ENCODE results near the gene PDZD7. TPM values are rescaled to one million over a fixed set of nuclear protein-coding genes. Genes with fewer than 3 reads are reported as not detected.

Gene PDZD7
- total RNA-seq, 1 experiment from 2014 or later, result 0.30 TPM

- no peak for TF ChIP-seq CTCF (conservative IDR thresholded peaks at IDR 0.05; ENCODE audit: low read depth, low read length)
- TF ChIP-seq EZH2 (IDR thresholded peaks at IDR 0.05; ENCODE audit: borderline replicate concordance, low read depth, low read length, poor library complexity, severe bottlenecking), result no peak
- no peak for DNase-seq (ENCODE audit: low spot score)
- ChIA-PET CTCF (interaction anchor here (0.6 to 2.2 kb wide), 6 partner anchors 17 to 149 kb away, joined by 4 to 13 read pairs (median 4); partner anchors contain the start of genes PDZD7, SEMA4G and SFXN3), POLR2A (ENCODE audit: low non-redundant PET) (no interaction called here)
- no peaks in the 10 kb centered on the region for H3K36me3 ChIP-seq (ENCODE audit: insufficient read depth, low read length, poor library complexity, severe bottlenecking)
- no peaks in the 10 kb centered on the region for H3K27me3 ChIP-seq (replicated peaks; ENCODE audit: insufficient read depth, low read depth, low read length, poor library complexity)
- peaks cover 7% of the 10 kb centered on the region for H3K4me1 ChIP-seq (ENCODE audit: insufficient read depth, low read length, poor library complexity, severe bottlenecking)
- intact Hi-C loops (cut with micrococcal nuclease; ENCODE audit: unreplicated experiment), result loop anchor here (1.0 to 2.0 kb wide), 2 partner anchors 15 to 451 kb away; no protein-coding TSS in a partner anchor
- no TSS peak for BruUV-seq (replicated peaks)
- no peaks in the 10 kb centered on the region for H3K9me3 ChIP-seq (ENCODE audit: low read depth, low read length, poor library complexity, severe bottlenecking)
- no peak overlapping the region for H3K4me3 ChIP-seq (ENCODE audit: low read depth, low read length, poor library complexity, severe bottlenecking)
- H3K27ac ChIP-seq (ENCODE audit: low read depth, low read length, poor library complexity, severe bottlenecking), result no peak overlapping the region
These were observed 17.5 kb downstream of the PDZD7 start for GRCh38 chr10:101013365-101013825.

- no peak overlapping the region for H3K27ac ChIP-seq (ENCODE audit: low read depth, low read length, poor library complexity, severe bottlenecking)
- no peak overlapping the region for H3K4me3 ChIP-seq (ENCODE audit: low read depth, low read length, poor library complexity, severe bottlenecking)
- peaks cover 9% of the 10 kb centered on the region for H3K4me1 ChIP-seq (ENCODE audit: insufficient read depth, low read length, poor library complexity, severe bottlenecking)
- BruUV-seq (replicated peaks), result no TSS peak
- H3K9me3 ChIP-seq (ENCODE audit: low read depth, low read length, poor library complexity, severe bottlenecking), result no peaks in the 10 kb centered on the region
- peak; percentile 99 for TF ChIP-seq CTCF (conservative IDR thresholded peaks at IDR 0.05; ENCODE audit: low read depth, low read length)
- no peak for TF ChIP-seq EZH2 (IDR thresholded peaks at IDR 0.05; ENCODE audit: borderline replicate concordance, low read depth, low read length, poor library complexity, severe bottlenecking)
- DNase-seq (ENCODE audit: low spot score), result peak; percentile 95
- H3K36me3 ChIP-seq (ENCODE audit: insufficient read depth, low read length, poor library complexity, severe bottlenecking), result no peaks in the 10 kb centered on the region
- intact Hi-C loops (cut with micrococcal nuclease; ENCODE audit: unreplicated experiment), result loop anchor here (1.0 to 2.0 kb wide), 2 partner anchors 14 to 450 kb away; no protein-coding TSS in a partner anchor
- ChIA-PET CTCF (interaction anchor here (0.5 kb wide), 1 partner anchor 666 kb away, joined by 7 read pairs; the partner anchor contains the start of gene SCD), POLR2A (ENCODE audit: low non-redundant PET) (no interaction called here)
- H3K27me3 ChIP-seq (replicated peaks; ENCODE audit: insufficient read depth, low read depth, low read length, poor library complexity), result no peaks in the 10 kb centered on the region
These were observed 18.2 kb downstream of the PDZD7 start for GRCh38 chr10:101012525-101013364.

DNA sequence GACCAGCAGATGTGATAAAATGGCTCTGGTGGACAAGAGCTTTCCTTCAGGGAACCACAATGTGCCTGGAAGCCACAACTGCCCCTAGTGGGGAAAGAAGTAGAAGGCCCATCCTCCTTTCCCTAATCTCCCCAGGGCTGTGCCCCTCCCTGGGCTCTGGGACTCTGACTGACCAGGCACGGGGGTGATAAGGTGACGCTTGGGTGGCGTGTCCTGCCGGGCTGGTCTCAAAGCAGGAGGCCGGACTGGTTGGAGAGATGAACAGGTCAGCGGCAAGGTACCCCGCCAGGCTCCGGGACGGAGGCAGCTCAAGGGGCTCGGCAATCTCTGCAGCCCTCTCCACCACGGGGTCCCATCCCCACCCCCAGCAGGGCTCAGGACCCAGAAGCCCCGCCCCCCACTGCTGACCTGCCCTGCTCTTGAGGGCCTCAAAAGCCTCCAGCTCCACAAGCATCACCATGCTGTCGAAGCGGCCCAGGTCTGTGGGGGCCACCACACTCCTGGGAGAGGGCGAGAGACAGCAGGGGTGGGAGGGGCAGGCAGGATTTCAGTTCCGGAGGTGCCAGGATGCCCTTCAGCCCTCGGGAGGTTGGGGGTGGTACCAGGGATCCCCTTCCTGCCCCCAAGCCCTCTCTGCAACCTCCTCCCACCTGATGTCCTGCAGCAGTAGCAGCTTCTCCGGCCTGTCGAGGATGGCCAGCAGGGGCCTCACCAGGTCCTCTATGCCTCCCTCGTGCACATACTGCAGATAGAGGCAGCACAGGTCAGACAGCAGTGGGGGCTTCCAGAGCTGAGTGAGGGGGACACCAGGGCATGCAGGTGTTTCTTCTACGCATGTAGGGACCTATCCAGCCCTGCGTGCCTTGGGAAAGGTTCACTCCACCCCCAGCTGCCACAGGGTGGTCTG, 19.2 kb downstream of the PDZD7 start:
- H3K4me3 ChIP-seq (ENCODE audit: low read depth, low read length, poor library complexity, severe bottlenecking), result no peak overlapping the region
- H3K27me3 ChIP-seq (replicated peaks; ENCODE audit: insufficient read depth, low read depth, low read length, poor library complexity), result no peaks in the 10 kb centered on the region
- no peak for DNase-seq (ENCODE audit: low spot score)
- ChIA-PET POLR2A (ENCODE audit: low non-redundant PET) (no interaction called here), CTCF (interaction anchor here (0.5 to 1.0 kb wide), 4 partner anchors 14 to 665 kb away, joined by 4 to 8 read pairs (median 6); partner anchors contain the start of gene SCD)
- H3K36me3 ChIP-seq (ENCODE audit: insufficient read depth, low read length, poor library complexity, severe bottlenecking), result peaks cover 7% of the 10 kb centered on the region
- no peaks in the 10 kb centered on the region for H3K9me3 ChIP-seq (ENCODE audit: low read depth, low read length, poor library complexity, severe bottlenecking)
- peaks cover 18% of the 10 kb centered on the region for H3K4me1 ChIP-seq (ENCODE audit: insufficient read depth, low read length, poor library complexity, severe bottlenecking)
- no peak for TF ChIP-seq EZH2 (IDR thresholded peaks at IDR 0.05; ENCODE audit: borderline replicate concordance, low read depth, low read length, poor library complexity, severe bottlenecking)
- TF ChIP-seq CTCF (conservative IDR thresholded peaks at IDR 0.05; ENCODE audit: low read depth, low read length), result peak; percentile 46
- no TSS peak for BruUV-seq (replicated peaks)
- intact Hi-C loops (cut with micrococcal nuclease; ENCODE audit: unreplicated experiment), result loop anchor here (2.0 kb wide), 1 partner anchor 449 kb away; no protein-coding TSS in a partner anchor
- no peak overlapping the region for H3K27ac ChIP-seq (ENCODE audit: low read depth, low read length, poor library complexity, severe bottlenecking)

Measured in A673 (cell line).